NK-92 (cell line): ENCODE measurements around the gene NRDC.

Experiments
- DNase-seq: peaks from one replicate; lab custom pipeline; 2025; ENCODE audit not compliant: unreplicated experiment; lab: John Stamatoyannopoulos, UW

NRDC gene

DNA sequence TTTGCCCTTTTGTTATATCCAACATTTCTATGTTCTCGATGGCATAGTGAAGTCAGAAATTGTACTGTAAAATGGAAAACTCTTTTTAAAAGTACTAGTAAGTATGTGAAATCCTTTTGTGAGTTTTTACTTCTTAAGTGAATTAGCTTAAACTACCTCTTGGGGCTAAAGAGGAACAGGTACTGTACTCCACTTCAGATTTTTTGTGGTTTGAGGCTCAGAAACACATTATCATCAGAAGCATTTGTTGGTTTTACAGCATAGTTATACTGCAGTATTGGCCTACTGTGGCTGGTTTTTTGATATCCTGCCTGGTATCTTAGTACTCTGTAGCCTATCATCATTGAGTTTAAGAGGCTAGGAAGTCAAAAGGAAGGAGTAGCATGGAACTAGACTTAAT, 117.2 kb downstream of the NRDC start:
- no peak for DNase-seq

DNA sequence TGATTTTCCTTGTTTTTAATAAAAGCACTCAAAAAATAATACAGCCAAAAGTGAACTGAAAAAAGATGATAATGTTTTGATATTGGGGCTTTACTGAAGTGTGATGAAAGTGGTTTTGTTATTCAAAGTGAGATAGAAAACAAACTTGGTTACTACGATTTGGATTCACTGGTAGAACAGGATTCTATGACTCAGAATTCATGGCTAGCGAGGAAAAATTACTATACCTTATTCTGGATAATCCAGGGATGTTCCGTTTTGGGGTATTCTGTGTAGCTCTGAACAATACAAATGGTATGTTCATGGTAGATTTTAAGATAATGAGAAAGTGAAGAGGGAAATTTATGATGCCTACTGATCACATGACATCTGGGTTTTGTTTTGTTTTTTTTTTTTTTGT, 117.7 kb downstream of the NRDC start:
- DNase-seq: no peak

DNA sequence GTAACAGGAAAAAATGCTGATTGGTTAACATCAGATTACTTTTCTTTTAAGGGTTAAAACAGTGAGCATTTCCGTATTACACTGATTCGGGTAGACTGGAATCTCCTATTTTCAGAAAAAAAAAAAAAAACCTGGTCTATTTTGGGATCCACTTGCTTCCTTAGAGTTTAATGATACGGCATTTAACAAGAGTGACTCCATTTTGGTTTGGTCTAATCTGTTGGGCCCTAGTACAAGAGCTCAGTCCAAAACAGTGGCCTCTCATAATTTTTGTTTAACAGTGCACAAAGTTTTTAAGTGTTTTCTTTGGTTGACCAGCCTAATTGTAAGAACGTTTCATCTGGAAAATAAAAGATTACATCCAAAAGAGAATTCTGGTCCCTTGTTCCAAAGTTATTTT, 120.2 kb downstream of the NRDC start:
- DNase-seq: no peak

DNA sequence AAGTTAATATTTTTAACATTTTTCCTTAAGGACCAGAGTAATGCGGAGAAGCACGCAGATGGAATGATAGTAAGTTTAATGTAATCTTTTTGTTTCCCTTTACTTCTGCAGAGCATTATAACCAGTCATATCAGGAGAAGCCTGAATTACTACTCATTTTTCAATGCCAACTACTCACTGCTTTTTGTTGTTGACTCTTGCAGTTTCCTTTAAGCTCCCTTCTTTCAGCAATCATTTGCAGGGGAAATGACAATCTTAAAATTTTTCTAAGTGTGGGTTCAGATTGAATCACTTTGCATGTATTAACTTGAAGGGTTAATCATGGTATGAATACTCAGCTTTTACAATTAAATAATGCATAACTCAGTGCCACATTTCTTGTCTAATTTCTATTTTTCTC, 122.2 kb downstream of the NRDC start:
- DNase-seq: no peak

DNA sequence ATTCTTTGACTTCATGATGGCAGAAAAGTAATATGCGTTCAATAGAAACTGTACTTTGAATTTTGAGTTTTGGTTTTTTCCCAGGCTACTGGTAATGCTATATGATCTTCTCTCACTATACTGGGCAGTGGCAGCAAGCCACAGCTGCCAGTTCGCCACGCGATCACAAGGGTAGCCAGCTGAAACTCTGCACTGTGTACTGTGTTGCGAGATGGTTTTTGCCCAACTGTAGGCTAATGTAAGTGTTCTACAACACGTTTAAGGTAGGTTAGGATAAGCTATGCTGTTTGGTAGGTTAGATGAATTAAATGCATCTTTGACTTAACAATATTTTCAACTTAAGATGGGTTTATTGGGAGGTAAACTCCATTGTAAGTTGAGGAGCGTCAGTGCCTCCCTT, 123.1 kb downstream of the NRDC start:
- no peak for DNase-seq

DNA sequence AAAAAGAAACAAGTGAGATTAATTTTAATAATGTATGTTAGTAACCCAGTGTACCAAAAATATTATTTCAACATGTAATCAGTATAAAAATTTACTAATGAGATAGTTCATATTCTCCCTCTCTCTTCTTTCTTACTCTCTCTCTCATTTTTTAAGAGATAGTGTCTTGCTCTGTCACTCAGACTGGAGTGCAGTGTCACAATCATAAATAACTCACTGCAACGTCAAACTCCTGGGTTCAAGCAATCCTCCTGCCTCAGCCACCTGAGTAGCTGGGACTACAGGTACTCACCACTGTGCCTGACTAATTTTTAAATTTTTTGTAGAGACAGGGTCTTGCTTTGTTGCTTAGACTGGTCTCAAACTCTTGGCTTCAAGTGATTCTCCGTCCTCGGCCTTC, 123.9 kb downstream of the NRDC start:
- no peak for DNase-seq

DNA sequence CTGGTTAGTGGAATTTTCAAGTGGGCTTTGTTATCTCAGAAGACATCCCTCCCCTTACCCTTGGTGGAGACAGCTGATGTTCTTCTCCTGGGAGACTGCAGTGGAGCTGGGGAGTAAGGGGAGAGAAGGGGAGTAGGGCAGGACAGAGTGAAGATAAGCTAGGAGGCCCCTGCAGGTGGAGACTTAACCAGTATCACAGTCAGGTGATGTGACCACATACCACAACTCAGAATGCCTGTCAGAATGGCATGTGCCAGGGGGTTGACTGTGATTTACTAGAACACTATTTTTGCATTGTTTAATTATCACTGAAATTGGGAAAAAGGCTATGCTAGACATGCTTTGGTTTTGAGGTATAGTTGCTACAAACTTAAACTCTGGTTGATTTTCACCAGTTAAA, 124.6 kb downstream of the NRDC start:
- DNase-seq: no peak

DNA sequence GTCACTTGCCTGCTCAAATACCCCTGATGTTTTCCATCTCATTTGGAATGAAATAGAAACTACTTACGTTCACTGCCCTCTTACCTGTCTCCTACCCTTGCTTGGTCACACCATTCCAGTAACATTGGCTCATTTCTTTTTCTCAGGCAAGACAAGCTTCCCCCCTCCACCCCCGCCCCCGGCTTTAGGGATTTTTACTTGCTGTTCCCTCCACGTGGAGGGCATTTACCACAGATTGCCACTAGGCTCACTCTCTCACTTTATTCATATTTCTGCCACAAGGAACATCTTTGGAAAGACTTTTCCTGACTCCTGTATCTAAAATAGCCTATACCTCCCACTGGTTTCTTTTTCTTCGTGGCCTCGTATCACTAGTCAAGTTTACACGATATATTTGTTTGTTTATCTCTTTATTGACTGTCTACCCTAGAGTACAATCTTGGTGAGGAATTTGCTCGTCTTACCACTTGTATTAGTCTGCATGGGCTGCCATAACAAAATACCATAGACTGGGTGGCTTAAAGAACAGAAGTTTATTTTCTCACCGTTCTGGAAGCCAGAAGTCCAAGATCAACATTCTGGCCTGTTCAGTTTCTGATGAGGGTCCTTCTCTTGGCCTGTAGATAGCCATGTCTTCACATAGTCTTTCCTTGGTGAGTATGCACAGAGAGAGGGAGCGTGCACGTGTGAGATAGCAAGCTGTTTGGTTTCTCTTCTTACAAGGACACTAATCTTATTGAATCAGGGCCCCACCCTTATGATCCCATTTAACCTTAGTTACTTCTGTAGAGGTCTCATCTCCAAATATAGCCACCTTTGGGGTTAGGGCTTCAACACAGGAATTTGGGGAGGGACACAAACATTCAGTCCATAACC, 126.2 kb downstream of the NRDC start:
- DNase-seq: no peak

DNA sequence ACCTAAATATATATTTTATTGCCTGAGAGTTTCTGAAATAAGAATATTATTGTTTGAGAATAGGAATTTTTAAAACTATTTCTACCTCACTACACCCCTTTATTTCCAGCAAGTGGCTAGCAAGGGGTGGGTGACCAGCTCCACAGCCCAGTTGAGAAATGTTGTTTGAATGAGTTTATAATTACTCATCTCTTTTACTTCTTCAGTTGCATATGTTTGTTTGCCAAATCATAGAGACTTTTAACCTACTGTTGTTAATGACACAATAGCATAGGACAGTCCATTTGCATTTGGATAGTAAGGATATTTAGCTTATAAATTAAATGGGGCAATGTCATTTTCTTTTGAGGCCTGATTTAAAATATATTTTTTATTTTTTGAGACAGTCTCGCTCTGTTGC, 127.8 kb downstream of the NRDC start:
- no peak for DNase-seq

DNA sequence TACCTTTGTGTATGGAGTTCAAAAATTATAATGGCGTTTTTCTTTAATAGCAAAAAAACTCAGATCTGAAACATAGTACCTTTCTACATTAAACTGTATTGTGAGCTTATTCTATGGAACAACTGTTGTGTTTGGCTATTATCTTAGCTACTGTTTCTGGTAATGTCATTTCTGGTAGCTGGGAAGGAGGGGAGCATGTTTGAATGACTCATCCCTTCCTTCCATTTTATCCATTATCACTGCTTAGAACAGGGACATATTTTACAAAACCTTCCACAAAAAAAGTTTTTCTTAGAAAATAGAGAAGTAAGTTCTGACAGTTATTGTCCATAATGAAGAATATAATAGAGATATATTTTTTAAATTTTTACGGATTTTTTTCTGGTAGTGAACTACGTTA, 128.3 kb downstream of the NRDC start:
- no peak for DNase-seq

DNA sequence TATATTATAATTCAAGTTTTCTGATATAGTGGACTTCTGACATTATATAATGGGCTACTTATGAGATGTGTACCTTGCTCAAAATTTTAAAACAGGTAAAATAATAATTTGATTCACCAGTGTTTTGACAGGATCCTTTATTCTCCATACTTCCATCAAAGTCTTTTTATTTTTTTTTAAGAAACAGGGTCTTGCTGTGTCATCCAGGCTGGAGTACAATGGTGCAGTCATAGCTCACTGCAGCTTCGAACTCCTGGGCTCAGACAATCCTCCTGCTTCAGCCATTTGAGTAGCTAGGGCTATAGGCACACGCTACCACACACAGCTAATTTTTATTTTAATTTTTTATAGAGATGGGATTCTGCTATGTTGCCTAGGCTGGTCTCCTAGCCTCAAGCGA, 129.4 kb downstream of the NRDC start:
- no peak for DNase-seq

DNA sequence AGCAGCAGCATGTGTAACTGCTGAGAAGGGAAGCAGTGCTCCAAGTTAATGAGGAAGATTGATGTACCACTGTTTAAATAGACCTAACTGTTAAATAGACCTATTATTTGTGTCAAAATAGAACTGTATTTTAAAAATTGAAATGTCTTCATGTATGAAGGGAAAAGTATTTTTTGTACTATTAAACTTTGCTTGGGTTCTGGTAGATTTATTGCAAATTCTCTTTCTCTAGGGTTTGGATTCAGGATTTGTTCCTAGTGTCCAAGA, 133.3 kb downstream of the NRDC start:
- DNase-seq: no peak

DNA sequence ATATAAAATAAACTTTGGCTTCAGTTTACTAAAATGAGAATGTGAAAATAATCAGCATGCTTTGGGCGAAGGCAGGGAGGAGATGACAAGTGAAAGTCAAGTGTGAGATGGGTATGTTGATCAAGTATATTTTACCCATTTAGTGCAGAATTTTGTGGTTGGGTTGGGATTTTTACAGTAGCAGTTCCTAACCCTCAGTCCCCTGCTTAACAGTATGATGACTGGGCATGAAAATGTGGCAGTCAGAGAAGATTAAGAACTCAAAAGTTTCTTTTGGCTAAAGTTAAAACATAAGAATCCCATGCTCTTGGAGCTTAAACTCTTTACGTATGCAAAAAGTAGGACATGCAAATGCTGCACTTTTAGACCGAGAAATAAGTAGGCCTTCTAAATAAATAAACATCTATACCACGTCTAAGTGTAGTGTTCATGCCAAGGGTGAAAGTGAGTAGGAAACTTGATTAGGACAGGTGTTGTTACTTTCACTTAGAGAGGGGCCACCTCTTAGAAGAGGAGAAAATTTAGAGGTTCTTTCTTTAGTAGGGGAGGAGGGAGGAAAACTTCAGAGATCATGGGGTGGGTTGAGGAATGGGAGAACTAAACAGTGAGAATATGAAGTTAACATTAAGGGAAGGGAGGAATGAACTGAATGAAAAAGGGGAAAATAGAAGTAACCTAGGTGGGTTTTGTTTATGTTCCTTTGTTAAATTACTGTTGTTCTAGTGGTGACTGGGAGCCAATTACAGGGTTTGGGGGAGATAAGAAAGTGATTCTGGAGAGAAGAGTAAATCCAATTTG, 133.8 kb downstream of the NRDC start:
- DNase-seq: no peak

DNA sequence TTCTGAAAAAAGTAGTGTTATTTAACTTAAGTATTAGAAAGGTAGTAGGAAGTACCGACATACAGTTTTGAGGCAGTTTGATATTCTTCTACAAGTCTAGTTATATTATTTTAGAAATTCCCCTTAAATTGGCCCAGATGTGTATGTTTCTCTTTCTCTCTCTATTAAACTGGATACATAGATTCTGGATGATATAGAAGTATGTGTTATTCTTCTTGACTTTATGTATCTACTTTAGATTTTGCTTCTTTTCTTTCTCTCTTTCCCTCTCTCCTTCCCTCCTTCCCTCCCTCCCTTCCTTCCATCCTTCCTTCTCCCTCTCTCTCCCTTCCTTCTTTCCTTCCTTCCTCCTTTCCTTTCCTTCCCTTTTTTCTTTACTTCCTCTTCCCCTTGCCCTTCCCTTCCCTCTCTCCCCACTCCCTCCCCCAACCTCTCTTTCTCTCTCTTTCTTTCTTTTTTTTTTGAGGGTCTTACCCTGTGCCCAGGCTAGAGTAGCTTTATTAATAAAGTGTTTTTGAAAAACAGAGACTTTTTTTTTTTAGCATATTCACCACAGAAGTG, 137.3 kb downstream of the NRDC start:
- DNase-seq: no peak

DNA sequence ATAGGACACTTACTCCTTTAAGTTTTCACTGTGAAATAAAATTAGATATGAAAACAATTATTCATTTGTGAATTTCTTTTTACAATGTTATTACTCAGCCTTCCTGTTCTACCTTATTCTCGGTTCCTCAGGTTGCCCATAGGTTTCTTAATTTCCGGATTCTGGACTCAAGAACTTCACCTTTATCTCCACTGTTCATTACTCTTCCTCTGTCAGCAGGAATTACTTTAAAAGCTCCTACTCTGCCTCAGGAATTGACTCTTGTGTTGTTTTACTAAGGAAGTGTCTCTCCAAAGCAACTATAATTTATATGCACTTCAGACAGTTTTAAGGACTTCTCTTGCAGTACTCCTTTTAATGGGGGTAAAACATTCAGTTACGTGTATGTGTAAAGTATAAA, 137.9 kb downstream of the NRDC start:
- no peak for DNase-seq
